SK-N-SH (cell line): ENCODE results near the gene PICK1. TPM values are rescaled to one million over a fixed set of nuclear protein-coding genes. Genes with fewer than 3 reads are reported as not detected.

Experiments
- CTCF ChIA-PET: fragments of 300-600, 350-600 bp; formaldehyde crosslinking; extraction: SDS; loops from one replicate; lab custom pipeline; 2021; lab: Yijun Ruan, JAX
- POLR2A ChIA-PET: fragments of 350-600 bp; sonication (Branson Sonifier 250); formaldehyde crosslinking; extraction: SDS; loops from one replicate; lab custom pipeline; 2020; ENCODE audit warnings: antibody characterized with exemption, inconsistent platforms; lab: Yijun Ruan, JAX
- DNase-seq: peaks from one replicate; pipeline ENCODE4 v3.0.0; 2012
- H2AFZ ChIP-seq: fragments of 200-600 bp; sonication (generic); 2 replicates; pipeline ENCODE4 v1.8.1; 2016; ENCODE audit warnings: antibody characterized with exemption, mild to moderate bottlenecking, low read depth
- H3F3A ChIP-seq: fragments of 200-600 bp; sonication (generic); replicated peaks from 2 replicates; pipeline ENCODE3; 2016; ENCODE audit warnings: antibody characterized with exemption, mild to moderate bottlenecking; ENCODE audit not compliant: insufficient read depth
- H3K27ac ChIP-seq, 2 experiments: fragments of 200-500 bp in 1 of 2; fragments of 200-600 bp in 1 of 2; sonication (Bioruptor generic) in 1 of 2; sonication (generic), shearing (Covaris generic) in 1 of 2; 2 replicates each; pipeline versions ENCODE4 v1.5.1 to v1.6.1; 2014 to 2016; ENCODE audit warnings: low read depth in 2 of 2, inconsistent platforms in 1 of 2, low read length in 1 of 2, mild to moderate bottlenecking in 1 of 2, mixed read lengths in 1 of 2
- H3K27me3 ChIP-seq: fragments of 200-600 bp; sonication (generic), shearing (Covaris generic); 2 replicates; pipeline ENCODE4 v1.6.1; 2016; ENCODE audit warnings: mixed run types; ENCODE audit not compliant: insufficient read depth
- H3K36me3 ChIP-seq, 2 experiments: fragments of 200-500 bp in 1 of 2; fragments of 200-600 bp in 1 of 2; sonication (Bioruptor generic) in 1 of 2; sonication (generic) in 1 of 2; replicated peaks in 1 of 2; 2 replicates each; pipeline versions ENCODE3 to v1.5.1; 2014 to 2016; ENCODE audit warnings: low read length in 1 of 2, mild to moderate bottlenecking in 1 of 2; ENCODE audit not compliant: insufficient read depth in 2 of 2, control insufficient read depth in 1 of 2
- H3K4me1 ChIP-seq, 2 experiments: fragments of 200-500 bp in 1 of 2; fragments of 200-600 bp in 1 of 2; sonication (Bioruptor generic) in 1 of 2; sonication (generic), shearing (Covaris generic) in 1 of 2; 2 replicates each; pipeline versions ENCODE4 v1.5.1 to v1.6.1; 2014 to 2016; ENCODE audit warnings: low read depth in 1 of 2, low read length in 1 of 2, mixed run types in 1 of 2; ENCODE audit not compliant: insufficient read depth in 2 of 2, control insufficient read depth in 1 of 2
- H3K4me2 ChIP-seq: fragments of 200-600 bp; sonication (generic), shearing (Covaris generic); 2 replicates; pipeline ENCODE4 v1.6.1; 2017; ENCODE audit warnings: mixed run types
- H3K4me3 ChIP-seq, 2 experiments: fragments of 200-500 bp in 1 of 2; fragments of 200-600 bp in 1 of 2; sonication (Bioruptor generic) in 1 of 2; sonication (generic), shearing (Covaris generic) in 1 of 2; 2 replicates each; pipeline versions ENCODE4 v1.5.1 to v1.8.1; 2014 to 2016; ENCODE audit warnings: low read depth in 2 of 2, inconsistent platforms in 1 of 2, low read length in 1 of 2, mild to moderate bottlenecking in 1 of 2, mixed read lengths in 1 of 2, moderate library complexity in 1 of 2
- H3K79me2 ChIP-seq: fragments of 200-600 bp; sonication (generic); 2 replicates; pipeline ENCODE4 v1.8.1; 2017; ENCODE audit warnings: mild to moderate bottlenecking; ENCODE audit not compliant: insufficient read depth
- H3K9ac ChIP-seq: fragments of 200-600 bp; sonication (generic); 2 replicates; pipeline ENCODE4 v1.6.1; 2017; ENCODE audit warnings: mixed run types
- H3K9me2 ChIP-seq: fragments of 200-600 bp; sonication (generic); 2 replicates; pipeline ENCODE4 v1.6.1; 2017; ENCODE audit warnings: mixed run types
- H3K9me3 ChIP-seq: fragments of 200-600 bp; sonication (generic); 2 replicates; pipeline ENCODE4 v1.6.1; 2017; ENCODE audit warnings: mixed run types, mild to moderate bottlenecking, moderate library complexity
- H4K20me1 ChIP-seq: fragments of 200-600 bp; sonication (generic); 2 replicates; pipeline ENCODE4 v1.6.1; 2017; ENCODE audit warnings: mild to moderate bottlenecking, mixed run types; ENCODE audit not compliant: insufficient read depth
- CHD2 ChIP-seq: fragments of 150-350 bp; IDR thresholded peaks from 2 replicates; pipeline ENCODE4 v1.6.1; 2018; ENCODE audit warnings: low read length; ENCODE audit not compliant: partially characterized antibody
- EZH2phosphoT487 ChIP-seq: fragments of 200-600 bp; sonication (generic); IDR thresholded peaks from 2 replicates; pipeline ENCODE4 v1.6.1; 2017; ENCODE audit warnings: low read depth, mixed run types, mild to moderate bottlenecking, antibody characterized with exemption, moderate library complexity, borderline replicate concordance
- FOXJ3 ChIP-seq: sonication (generic); formaldehyde crosslinking; IDR thresholded peaks from 2 replicates; pipeline ENCODE4 v1.5.1; 2020; ENCODE audit warnings: mild to moderate bottlenecking, missing genetic modification reagents
- FOXM1 ChIP-seq: IDR thresholded peaks from 2 replicates; pipeline ENCODE4 v1.4.0; 2012; ENCODE audit warnings: low read depth, mild to moderate bottlenecking
- MAX ChIP-seq: IDR thresholded peaks from 2 replicates; pipeline ENCODE4 v1.4.0; 2012; ENCODE audit warnings: low read depth
- NRF1 ChIP-seq: IDR thresholded peaks from 2 replicates; pipeline ENCODE4 v1.6.1; 2012; ENCODE audit warnings: low read depth, mild to moderate bottlenecking, low read length
- PBX3 ChIP-seq: IDR thresholded peaks from 2 replicates; pipeline ENCODE4; 2012
- SMC3 ChIP-seq: IDR thresholded peaks from 2 replicates; pipeline ENCODE4 v1.6.1; 2012; ENCODE audit warnings: low read depth, low read length, improper control_type of control experiment
- TAF1 ChIP-seq: IDR thresholded peaks from 2 replicates; pipeline ENCODE4 v1.6.1; 2012; ENCODE audit warnings: low read depth, mild to moderate bottlenecking, low read length, moderate library complexity, borderline replicate concordance
- TEAD4 ChIP-seq: IDR thresholded peaks from 2 replicates; pipeline ENCODE4 v1.4.0; 2012; ENCODE audit warnings: mild to moderate bottlenecking, borderline replicate concordance; ENCODE audit not compliant: insufficient read depth
- USF2 ChIP-seq: fragments of 150-350 bp; IDR thresholded peaks from 2 replicates; pipeline ENCODE4 v1.6.1; 2017; ENCODE audit warnings: antibody characterized with exemption, low read length, low read depth, borderline replicate concordance
- ZBTB33 ChIP-seq: IDR thresholded peaks from 2 replicates; pipeline ENCODE4 v1.4.0; 2012; ENCODE audit warnings: low read depth, borderline replicate concordance
- WGBS: methylation state at CpG from one replicate; pipeline ENCODE4 v1.1.6; 2017; ENCODE audit warnings: low lambda C conversion rate; 5-methylcytosine and 5-hydroxymethylcytosine counted together
- polyA plus RNA-seq, 3 experiments: library from polyadenylated mRNA; depleted of rRNA; stranded (reverse); fragments of >200 nt; gene quantifications; 2 replicates each; pipeline ENCODE4 v1.2.3, GENCODE V29; 2012

The PICK1 gene
- polyA plus RNA-seq, 1 of the 3 experiments (the other 2 are of a cell fraction) = 36.8 TPM

- TF ChIP-seq EZH2phosphoT487 = no peak
- no peak for TF ChIP-seq FOXJ3 (CRISPR knock-in tag)
- no peak for TF ChIP-seq SMC3
- no peak for TF ChIP-seq PBX3
Measured at GRCh38 chr22:38029901-38030300, 27.3 kb upstream of the PICK1 start (continued).

GRCh38 chr22:38030311-38031133, 26.7 kb upstream of the PICK1 start:
- Histone ChIP-seq H3K9me2 (no peaks in the 10 kb centered on the region), H3K9ac (no peak overlapping the region), H3K9me3 (no peaks in the 10 kb centered on the region), H3K27ac (no peak overlapping the region), H2AFZ (no peak overlapping the region), H3K36me3 (no peaks in the 10 kb centered on the region), H3K4me1 (peaks cover 0 to 4% of the 10 kb centered on the region in 2 experiments; a peak in 1 of 4 replicates), H3K4me3 (no peak overlapping the region), H4K20me1 (no peaks in the 10 kb centered on the region), H3K27me3 (no peaks in the 10 kb centered on the region), H3K4me2 (no peak overlapping the region), H3F3A (no peaks in the 10 kb centered on the region), H3K79me2 (no peaks in the 10 kb centered on the region)
- no peak for DNase-seq
- 91% methylated on average over 9 of the region's 16 CpGs for WGBS
- POLR2A ChIA-PET = no interaction called here
- CTCF ChIA-PET = no interaction called here
- no peak for TF ChIP-seq CHD2
- TF ChIP-seq MAX = no peak
- TF ChIP-seq TAF1 = no peak
- TF ChIP-seq PBX3 = no peak
- no peak for TF ChIP-seq ZBTB33
- TF ChIP-seq FOXM1 = no peak
- no peak for TF ChIP-seq TEAD4
- no peak for TF ChIP-seq NRF1
- TF ChIP-seq USF2 = no peak
- no peak for TF ChIP-seq SMC3
